Smooth muscle cell (in vitro differentiated cells): ENCODE data around the gene LRRC57. TPM values are rescaled to one million over a fixed set of nuclear protein-coding genes. Genes with fewer than 3 reads are reported as not detected.
"Not testable (repeated sequence)": the region's sequence is repeated elsewhere in the genome, so short reads cannot be mapped to it uniquely, and the experiment has no call there.

ENCODE experiments used
- DNase-seq: peaks from one replicate; lab custom pipeline; 2025; ENCODE audit not compliant: unreplicated experiment; lab: John Stamatoyannopoulos, UW
- H2AFZ ChIP-seq: fragments of 200-600 bp; sonication (generic); 2 replicates; pipeline ENCODE4 v1.6.0; 2016; ENCODE audit warnings: antibody characterized with exemption, low read depth, mild to moderate bottlenecking
- H3F3A ChIP-seq: fragments of 200-600 bp; sonication (generic); 2 replicates; pipeline ENCODE4 v1.6.0; 2017; ENCODE audit warnings: antibody characterized with exemption, low read depth
- H3K27ac ChIP-seq: fragments of 200-600 bp; sonication (generic); 2 replicates; pipeline ENCODE4 v1.5.1; 2016; ENCODE audit warnings: low read depth, mild to moderate bottlenecking
- H3K27me3 ChIP-seq: fragments of 200-600 bp; sonication (generic); 2 replicates; pipeline ENCODE4 v1.6.1; 2016; ENCODE audit warnings: low read depth, mild to moderate bottlenecking
- H3K36me3 ChIP-seq: fragments of 200-600 bp; sonication (generic); 2 replicates; pipeline ENCODE4 v1.5.1; 2016; ENCODE audit warnings: low read depth
- H3K4me1 ChIP-seq: fragments of 200-600 bp; sonication (generic); 2 replicates; pipeline ENCODE4 v1.5.1; 2016; ENCODE audit warnings: low read depth
- H3K4me2 ChIP-seq: fragments of 200-600 bp; sonication (generic); 2 replicates; pipeline ENCODE4 v1.6.0; 2016; ENCODE audit warnings: mild to moderate bottlenecking
- H3K4me3 ChIP-seq: fragments of 200-600 bp; sonication (generic); 2 replicates; pipeline ENCODE4 v1.5.1; 2016; ENCODE audit warnings: mild to moderate bottlenecking
- H3K79me2 ChIP-seq: fragments of 200-600 bp; sonication (generic); 2 replicates; pipeline ENCODE4 v1.6.0; 2016; ENCODE audit warnings: low read depth, mild to moderate bottlenecking
- H3K9ac ChIP-seq: fragments of 200-600 bp; sonication (generic); 2 replicates; pipeline ENCODE4 v1.6.0; 2016; ENCODE audit warnings: low read depth
- H3K9me3 ChIP-seq: fragments of 200-600 bp; sonication (generic); replicated peaks from 2 replicates; pipeline ENCODE4 v1.5.1; 2016; ENCODE audit warnings: low read depth
- H4K20me1 ChIP-seq: fragments of 200-600 bp; sonication (generic); 2 replicates; pipeline ENCODE4 v1.6.0; 2016; ENCODE audit warnings: low read depth
- WGBS: methylation state at CpG from one replicate; pipeline ENCODE4 v1.1.7; 2016; ENCODE audit warnings: low lambda C conversion rate; 5-methylcytosine and 5-hydroxymethylcytosine counted together
- polyA plus RNA-seq: library from polyadenylated mRNA; unstranded; fragments of >200 nt; fragmentation: Nextera tagmentation; extraction: Ambion mirVana; gene quantifications from 2 replicates; pipeline ENCODE4 v1.2.1, GENCODE V29; 2016
- total RNA-seq: library from RNA; depleted of rRNA; stranded (reverse); fragments of >200 nt; gene quantifications from 2 replicates; pipeline ENCODE4 v1.2.3, GENCODE V29; 2014
- TF ChIP-seq, protein P1 (sequence below): fragments of 200-600 bp; sonication (generic); IDR thresholded peaks from 2 replicates; pipeline ENCODE4 v1.5.1; 2017; ENCODE audit warnings: borderline replicate concordance, mild to moderate bottlenecking, antibody characterized with exemption; ENCODE audit not compliant: insufficient read depth, poor library complexity, severe bottlenecking

Gene LRRC57
- total and polyA plus RNA-seq, 2 experiments from 2014 or later = 11.0 to 25.1 TPM

GRCh38 chr15:42576040-42576594 lies 27.5 kb upstream of the LRRC57 start:
- Histone ChIP-seq H3K27me3 (no peaks in the 10 kb centered on the region), H3K9me3 (no peaks in the 10 kb centered on the region), H3K4me3 (peak overlapping the region; percentile 76), H3K9ac (peak overlapping the region; percentile 64), H3K79me2 (no peaks in the 10 kb centered on the region), H2AFZ (peak overlapping the region; percentile 96), H4K20me1 (no peaks in the 10 kb centered on the region), H3K36me3 (no peaks in the 10 kb centered on the region), H3K4me2 (peak overlapping the region; percentile 96), H3K4me1 (peaks cover 10% of the 10 kb centered on the region), H3K27ac (no peak overlapping the region), H3F3A (peaks cover 7% of the 10 kb centered on the region)
- TF ChIP-seq, protein P1, sequence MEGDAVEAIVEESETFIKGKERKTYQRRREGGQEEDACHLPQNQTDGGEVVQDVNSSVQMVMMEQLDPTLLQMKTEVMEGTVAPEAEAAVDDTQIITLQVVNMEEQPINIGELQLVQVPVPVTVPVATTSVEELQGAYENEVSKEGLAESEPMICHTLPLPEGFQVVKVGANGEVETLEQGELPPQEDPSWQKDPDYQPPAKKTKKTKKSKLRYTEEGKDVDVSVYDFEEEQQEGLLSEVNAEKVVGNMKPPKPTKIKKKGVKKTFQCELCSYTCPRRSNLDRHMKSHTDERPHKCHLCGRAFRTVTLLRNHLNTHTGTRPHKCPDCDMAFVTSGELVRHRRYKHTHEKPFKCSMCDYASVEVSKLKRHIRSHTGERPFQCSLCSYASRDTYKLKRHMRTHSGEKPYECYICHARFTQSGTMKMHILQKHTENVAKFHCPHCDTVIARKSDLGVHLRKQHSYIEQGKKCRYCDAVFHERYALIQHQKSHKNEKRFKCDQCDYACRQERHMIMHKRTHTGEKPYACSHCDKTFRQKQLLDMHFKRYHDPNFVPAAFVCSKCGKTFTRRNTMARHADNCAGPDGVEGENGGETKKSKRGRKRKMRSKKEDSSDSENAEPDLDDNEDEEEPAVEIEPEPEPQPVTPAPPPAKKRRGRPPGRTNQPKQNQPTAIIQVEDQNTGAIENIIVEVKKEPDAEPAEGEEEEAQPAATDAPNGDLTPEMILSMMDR = no peak
- WGBS = 17% methylated on average over 16 of the region's 16 CpGs
- DNase-seq = no peak

- TF ChIP-seq, protein P1 = no peak
- H3K4me3 ChIP-seq = peak within 1 kb of the TSS; percentile 76
- no peaks in the 10 kb centered on the region for H3F3A ChIP-seq
- H3K4me1 ChIP-seq = peaks cover 10% of the 10 kb centered on the region
- H3K9ac ChIP-seq = peak within 1 kb of the TSS; percentile 64
- 1% methylated on average over 76 of the region's 95 CpGs for WGBS
- H4K20me1 ChIP-seq = no peaks in the 10 kb centered on the region
- H2AFZ ChIP-seq = peak within 1 kb of the TSS; percentile 96
- H3K27me3 ChIP-seq = no peaks in the 10 kb centered on the region
- peak; percentile 95 for DNase-seq
- no peaks in the 10 kb centered on the region for H3K79me2 ChIP-seq
- no peaks in the 10 kb centered on the region for H3K36me3 ChIP-seq
- H3K4me2 ChIP-seq = peak within 1 kb of the TSS; percentile 96
- peak within 1 kb of the TSS; percentile 21 for H3K27ac ChIP-seq
- no peaks in the 10 kb centered on the region for H3K9me3 ChIP-seq
Measured at GRCh38 chr15:42575188-42576039, 26.8 kb upstream of the LRRC57 start, which contains the start of gene STARD9. Gene STARD9 (plus strand): TSS chr15:42575606. CDS start chr15:42575716, 110 bp downstream.

DNA sequence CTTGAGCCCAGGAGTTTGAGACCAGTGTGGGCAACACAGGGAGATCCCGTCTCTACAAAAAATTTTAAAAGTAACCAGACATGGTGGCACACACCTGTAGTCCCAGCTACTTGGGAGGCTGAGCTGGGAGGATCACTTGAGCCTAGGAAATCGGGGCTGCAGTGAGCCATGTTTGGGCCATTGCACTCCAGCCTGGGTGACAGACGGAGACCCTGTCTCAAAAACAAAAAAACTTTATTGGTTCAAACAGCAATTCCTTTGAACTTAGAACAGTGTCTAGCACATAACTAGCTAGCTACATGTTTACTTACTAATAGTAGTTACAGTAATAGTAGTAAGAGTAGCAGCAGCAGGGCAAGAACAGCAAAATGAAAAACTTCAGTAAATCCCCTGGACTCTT lies 10.1 kb upstream of the LRRC57 start:
- H3K4me3 ChIP-seq = no peak overlapping the region

DNA sequence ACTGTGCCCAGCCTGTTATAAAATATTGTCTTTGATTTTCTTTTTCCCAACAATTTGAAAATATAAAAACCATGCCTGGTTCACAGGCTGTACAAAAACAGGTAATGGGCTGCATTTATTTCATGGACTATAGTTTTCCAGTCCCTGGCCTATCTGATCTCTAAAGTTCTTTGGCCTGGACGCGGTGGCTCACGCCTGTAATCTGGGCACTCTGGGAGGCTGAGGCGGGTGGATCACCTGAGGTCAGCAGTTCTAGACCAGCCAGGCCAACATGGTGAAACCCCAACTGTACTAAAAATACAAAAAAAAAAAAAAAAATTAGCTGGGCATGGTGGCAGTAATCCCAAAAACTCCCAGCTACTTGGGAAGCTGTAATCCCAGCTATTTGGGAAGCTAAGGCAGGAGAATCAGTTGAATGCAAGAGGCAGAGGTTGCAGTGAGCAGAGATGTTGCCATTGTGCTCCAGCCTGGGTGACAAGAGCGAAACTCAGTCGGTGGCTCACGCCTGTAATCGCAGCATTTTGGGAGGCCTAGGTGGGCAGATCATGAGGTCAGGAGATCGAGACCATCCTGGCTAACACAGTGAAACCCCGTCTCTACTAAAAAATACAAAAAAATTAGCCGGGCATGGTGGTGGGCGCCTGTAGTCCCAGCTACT lies 8.1 kb upstream of the LRRC57 start:
- not testable (repeated sequence) for H3F3A ChIP-seq, H3K4me1 ChIP-seq, H3K9ac ChIP-seq, H3K4me3 ChIP-seq, DNase-seq, H3K9me3 ChIP-seq, H3K27ac ChIP-seq, H2AFZ ChIP-seq, H3K27me3 ChIP-seq, H3K4me2 ChIP-seq
- WGBS = 98% methylated on average over 12 of the region's 12 CpGs
- Histone ChIP-seq H3K36me3 (peaks cover 10% of the 10 kb centered on the region), H4K20me1 (peaks cover 11% of the 10 kb centered on the region), H3K79me2 (peaks cover 34% of the 10 kb centered on the region)

More for the DNA sequence above, 10.1 kb upstream of the LRRC57 start:
- WGBS = 92% methylated on average over 3 of the region's 3 CpGs
- Histone ChIP-seq H3K27ac (no peak overlapping the region), H3K79me2 (peaks cover 17% of the 10 kb centered on the region), H3K36me3 (peaks cover 14% of the 10 kb centered on the region), H3K9ac (no peak overlapping the region), H3K9me3 (no peaks in the 10 kb centered on the region), H3F3A (no peaks in the 10 kb centered on the region), H4K20me1 (peaks cover 4% of the 10 kb centered on the region), H2AFZ (no peak overlapping the region), H3K4me2 (no peak overlapping the region), H3K4me1 (no peaks in the 10 kb centered on the region), H3K27me3 (no peaks in the 10 kb centered on the region)
- no peak for DNase-seq
- TF ChIP-seq, protein P1 = no peak
